COLO668 (cell line): ENCODE data around the gene FGF16.
"Not testable (repeated sequence)": the region's sequence is repeated elsewhere in the genome, so short reads cannot be mapped to it uniquely, and the experiment has no call there.

Source experiments
- DNase-seq: peaks from one replicate; lab custom pipeline; 2025; ENCODE audit not compliant: unreplicated experiment; lab: John Stamatoyannopoulos, UW

FGF16 gene

GRCh38 chrX:77446908-77447652, at the start of gene FGF16:
FGF16 (plus strand) TSS chrX:77447389; CDS start chrX:77447675, 286 bp downstream.
- DNase-seq, result no peak

- no peak for DNase-seq
These were observed 48.7 kb upstream of the FGF16 start for GRCh38 chrX:77398330-77398954.

- DNase-seq, result no peak
These were observed 42.8 kb upstream of the FGF16 start for GRCh38 chrX:77404419-77404818.

- DNase-seq, result not testable (repeated sequence)
These were observed 39.4 kb upstream of the FGF16 start for GRCh38 chrX:77407821-77408220.

DNA sequence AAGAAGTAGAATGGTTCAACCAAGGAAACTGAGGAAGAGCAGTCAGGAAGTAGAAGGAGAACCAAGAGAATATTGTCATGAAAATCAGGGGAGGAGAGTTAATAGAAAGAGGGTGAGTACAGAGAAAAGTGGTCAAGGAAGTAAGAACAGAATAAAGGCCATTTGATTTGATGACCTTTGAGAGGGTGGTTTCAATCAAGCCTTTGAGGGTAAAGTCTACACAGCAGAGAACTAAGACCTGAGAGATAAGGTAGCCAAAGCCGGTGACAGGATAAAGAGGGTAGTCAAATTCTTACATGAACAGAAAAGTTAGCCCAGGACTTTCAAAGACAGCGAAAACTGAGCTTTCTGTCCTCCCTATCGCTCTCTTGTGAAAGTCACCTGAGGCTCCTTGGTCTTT, 34.6 kb upstream of the FGF16 start:
- DNase-seq, result no peak

- DNase-seq, result no peak
These were observed 32.0 kb upstream of the FGF16 start for GRCh38 chrX:77415161-77415560.

DNA sequence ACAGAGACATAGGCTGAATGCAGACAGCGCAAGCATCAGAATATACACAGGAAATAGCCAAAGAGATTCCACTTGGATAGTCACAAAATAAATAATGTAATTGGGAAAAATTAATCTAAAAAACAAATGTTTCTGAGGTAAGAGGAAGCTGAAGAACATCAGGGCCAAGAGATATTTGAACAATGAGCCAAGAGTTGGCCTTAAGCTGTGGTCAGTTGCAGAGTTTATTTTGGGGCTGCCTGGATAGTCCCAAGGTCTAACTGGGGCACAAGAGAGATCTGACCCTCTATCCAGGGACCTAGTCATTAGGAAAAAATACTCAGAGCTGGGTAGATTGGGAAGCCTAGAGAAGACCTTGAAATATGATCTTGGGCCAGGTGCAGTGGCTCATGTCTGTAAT, 31.3 kb upstream of the FGF16 start:
- DNase-seq, result no peak

- no peak for DNase-seq
These were observed 24.1 kb upstream of the FGF16 start for GRCh38 chrX:77422891-77423648.

- DNase-seq, result no peak
These were observed 20.4 kb upstream of the FGF16 start for GRCh38 chrX:77426811-77427210.

DNA sequence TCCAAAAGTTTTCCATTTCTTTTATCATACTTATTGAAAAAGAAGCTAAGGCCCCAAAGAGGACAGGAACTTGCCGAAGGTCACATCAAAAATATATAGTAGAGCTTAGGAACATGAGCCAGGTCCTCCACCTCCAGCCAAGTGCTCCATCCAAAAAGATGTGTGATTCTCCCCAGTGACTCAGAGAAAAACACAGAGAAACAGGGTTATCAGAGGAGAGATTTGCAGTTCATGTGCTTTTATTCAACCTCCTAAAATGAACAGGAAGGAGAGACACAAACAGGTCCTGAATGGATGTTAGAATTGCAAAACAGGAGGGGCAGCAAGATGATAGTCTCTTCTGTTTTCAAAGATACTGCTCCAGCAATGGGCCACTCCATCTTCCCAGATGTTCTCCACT, 19.6 kb upstream of the FGF16 start:
- no peak for DNase-seq

- DNase-seq, result no peak
These were observed 18.6 kb upstream of the FGF16 start for GRCh38 chrX:77428551-77428950.

- no peak for DNase-seq
These were observed 16.0 kb upstream of the FGF16 start for GRCh38 chrX:77431227-77431626.

GRCh38 chrX:77433001-77433400, 14.2 kb upstream of the FGF16 start:
- DNase-seq, result no peak

GRCh38 chrX:77434962-77435361, 12.2 kb upstream of the FGF16 start:
- no peak for DNase-seq

- DNase-seq, result no peak
These were observed 10.9 kb upstream of the FGF16 start for GRCh38 chrX:77436271-77436670.

GRCh38 chrX:77436682-77437081, 10.5 kb upstream of the FGF16 start:
- no peak for DNase-seq

DNA sequence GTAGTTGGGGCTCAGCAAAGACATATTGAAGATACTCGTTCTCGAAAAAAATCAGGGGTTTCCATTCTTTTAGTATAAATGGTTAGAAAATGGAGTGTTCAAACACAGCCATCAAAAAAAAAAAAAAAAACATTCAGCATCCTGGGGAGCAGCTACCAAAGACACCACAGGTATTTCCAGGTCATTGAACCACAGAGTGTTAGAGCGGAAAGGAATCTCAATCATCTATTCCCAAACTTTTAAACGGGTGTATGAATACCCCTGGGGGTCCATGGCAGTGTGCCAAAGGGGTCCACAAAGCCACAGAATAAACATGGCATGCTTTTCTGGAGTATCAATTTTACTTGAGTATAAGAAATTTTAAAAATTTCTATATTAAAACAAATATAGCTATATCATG, 6.9 kb upstream of the FGF16 start:
- no peak for DNase-seq

- no peak for DNase-seq
These were observed 6.2 kb upstream of the FGF16 start for GRCh38 chrX:77441033-77441432.

DNA sequence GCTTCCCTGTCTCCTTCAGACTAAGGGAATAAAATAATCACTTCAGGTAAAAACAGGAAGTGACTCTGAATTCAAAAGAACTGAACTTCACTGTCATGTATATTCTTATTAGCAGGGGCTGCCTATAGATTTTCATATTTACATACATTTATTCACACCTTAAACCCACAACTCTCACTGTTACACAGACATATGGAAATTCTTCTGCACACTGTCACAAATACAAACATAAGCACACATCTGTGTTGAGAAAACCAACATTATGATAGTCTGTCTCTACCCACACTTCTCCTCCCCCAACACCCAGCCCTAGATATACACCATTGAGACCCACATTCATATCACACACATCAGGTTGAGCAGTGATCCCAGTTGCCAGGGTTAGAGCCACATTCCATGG, 5.7 kb upstream of the FGF16 start:
- DNase-seq, result no peak

DNA sequence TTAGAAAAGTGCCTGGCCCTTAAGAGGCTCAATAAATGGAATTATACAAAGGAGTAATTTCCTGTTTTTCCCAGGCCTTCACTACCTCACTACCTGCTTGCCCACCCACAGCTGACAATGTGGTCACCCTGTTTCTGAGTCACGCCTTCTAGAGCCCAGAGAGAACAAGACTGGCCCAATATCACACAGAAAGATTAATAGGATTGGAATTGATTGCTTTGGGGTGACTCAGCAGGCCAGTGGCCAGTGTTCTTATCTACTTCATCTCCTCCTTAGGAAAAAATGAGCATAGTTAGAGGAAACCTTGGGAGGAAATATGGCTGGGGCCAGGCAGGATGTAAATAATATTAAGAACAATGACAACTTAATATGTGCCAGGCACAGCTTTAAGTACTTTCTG, 4.5 kb upstream of the FGF16 start:
- DNase-seq, result no peak

GRCh38 chrX:77444075-77444474, 3.1 kb upstream of the FGF16 start:
- no peak for DNase-seq

GRCh38 chrX:77444545-77444944, 2.6 kb upstream of the FGF16 start:
- no peak for DNase-seq
